Measurements from ENCODE around the gene ZP2.

DNA sequence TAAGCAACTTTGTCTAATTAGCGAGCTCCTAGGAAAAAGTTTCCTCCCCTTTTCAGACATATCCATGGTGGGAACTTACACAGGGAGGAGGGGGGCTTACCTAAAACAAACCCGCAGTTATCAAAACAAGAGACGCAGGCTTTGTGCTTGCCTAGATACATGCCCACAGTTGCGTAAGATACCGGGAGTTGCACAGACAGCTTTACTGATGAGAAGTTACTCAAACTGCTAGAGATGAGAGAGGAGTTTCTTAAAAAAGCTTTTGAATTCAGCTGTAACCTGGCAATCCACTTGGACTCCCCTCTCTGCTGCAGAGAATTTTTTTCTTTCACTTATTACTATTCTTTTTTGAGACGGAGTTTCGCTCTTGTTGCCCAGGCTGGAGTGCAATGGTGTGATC is 6.8 kb upstream of the ZP2 start:
- TF ChIP-seq NFIC (IDR thresholded peaks at IDR 0.05) (no peak), YY1 (IDR thresholded peaks at IDR 0.05; ENCODE audit: low read depth) (no peak), TEAD4 (IDR thresholded peaks at IDR 0.05) (no peak), TAF1 (IDR thresholded peaks at IDR 0.05; ENCODE audit: low read depth) (no peak), USF1 (IDR thresholded peaks at IDR 0.05) (no peak), EGR1 (IDR thresholded peaks at IDR 0.05) (no peak), EP300 (IDR thresholded peaks at IDR 0.05; ENCODE audit: borderline replicate concordance) (no peak), RAD21 (IDR thresholded peaks at IDR 0.05; ENCODE audit: low read depth) (no peak)
